A549 (cell line): ENCODE data around the gene TRABD2B. TPM values are rescaled to one million over a fixed set of nuclear protein-coding genes. Genes with fewer than 3 reads are reported as not detected.

Source experiments
- ATAC-seq, 2 experiments: fragments of 200-7000 bp in 1 of 2; fragments of >200 bp in 1 of 2; cut with Nextera tagmentation in 1 of 2; cut with Tn5 transposase in 1 of 2; 3 replicates each; pipeline versions ENCODE4 v1.8.0 to v1.9.1; 2018 to 2020; ENCODE audit warnings: mild to moderate bottlenecking in 1 of 2, moderate library complexity in 1 of 2
- CTCF ChIA-PET: fragments of 300-600 bp; sonication (Branson Sonifier 250); formaldehyde crosslinking; extraction: SDS; loops from one replicate; lab custom pipeline; 2021; ENCODE audit warnings: antibody characterized with exemption, inconsistent platforms; lab: Yijun Ruan, JAX
- POLR2A ChIA-PET: fragments of 350-600 bp; formaldehyde crosslinking; extraction: SDS; loops from one replicate; lab custom pipeline; 2021; ENCODE audit warnings: antibody characterized with exemption, inconsistent platforms; lab: Yijun Ruan, JAX
- DNase-seq, 2 experiments: peaks; one replicate each; pipeline versions ENCODE4 v3.0.0 to v3.0.0-alpha.2; 2011 to 2016; ENCODE audit warnings: low read depth in 1 of 2, low spot score in 1 of 2
- FAIRE-seq: peaks from 2 replicates; lab custom pipeline; 2011; peaks lifted over from hg19 to GRCh38; lab: Jason Lieb, UNC
- H3K27ac ChIP-seq, 2 experiments: fragments of >200 bp; sonication (Bioruptor Twin); formaldehyde crosslinking; 3 replicates each; pipeline ENCODE4 v1.5.1; 2016 to 2017
- H3K4me1 ChIP-seq: fragments of >200 bp; sonication (Bioruptor Twin); formaldehyde crosslinking; 3 replicates; pipeline ENCODE4 v1.6.1; 2016
- H3K4me2 ChIP-seq: fragments of >200 bp; sonication (Bioruptor Twin); formaldehyde crosslinking; 3 replicates; pipeline ENCODE4 v1.6.1; 2016
- H3K4me3 ChIP-seq: fragments of >200 bp; sonication (Bioruptor Twin); formaldehyde crosslinking; 3 replicates; pipeline ENCODE4 v1.5.1; 2016
- H3K9me3 ChIP-seq: fragments of >200 bp; sonication (Bioruptor Twin); formaldehyde crosslinking; 3 replicates; pipeline ENCODE4 v1.6.1; 2016
- BHLHE40 ChIP-seq: IDR thresholded peaks from 2 replicates; pipeline ENCODE4 v1.6.1; 2012; ENCODE audit warnings: low read depth, low read length, inconsistent platforms
- CBX2 ChIP-seq: fragments of 200-600 bp; sonication (generic); IDR thresholded peaks from 2 replicates; pipeline ENCODE4 v1.6.1; 2016; ENCODE audit warnings: low read depth, mild to moderate bottlenecking, borderline replicate concordance
- CEBPB ChIP-seq, 2 experiments: fragments of >200 bp in 1 of 2; sonication (Bioruptor Twin) in 1 of 2; formaldehyde crosslinking in 1 of 2; IDR thresholded peaks; 2 replicates each; pipeline ENCODE4 v1.6.1; 2012 to 2016
- CHD4 ChIP-seq: fragments of 200-600 bp; sonication (generic); IDR thresholded peaks from 2 replicates; pipeline ENCODE4 v1.6.1; 2016; ENCODE audit warnings: antibody characterized with exemption, mild to moderate bottlenecking, borderline replicate concordance
- EP300 ChIP-seq, 2 experiments: fragments of >200 bp; sonication (Bioruptor Twin); formaldehyde crosslinking; IDR thresholded peaks; 2 replicates in 1 of 2; 3 replicates in 1 of 2; pipeline ENCODE4 v1.6.1; 2016 to 2017
- ESRRA ChIP-seq: fragments of 150-350 bp; IDR thresholded peaks from 2 replicates; pipeline ENCODE4 v1.6.1; 2014; ENCODE audit warnings: mild to moderate bottlenecking, low read length, borderline replicate concordance
- FOSB ChIP-seq: fragments of 250-450 bp; sonication (Bioruptor Pico); IDR thresholded peaks from 2 replicates; pipeline ENCODE4 v1.5.0; 2020; ENCODE audit warnings: mild to moderate bottlenecking, moderate library complexity
- HDAC2 ChIP-seq: fragments of 200-600 bp; sonication (generic); IDR thresholded peaks from 2 replicates; pipeline ENCODE4 v1.6.1; 2016
- HOXA7 ChIP-seq: fragments of 250-450 bp; sonication (Bioruptor Pico); IDR thresholded peaks from 2 replicates; pipeline ENCODE4 v1.5.0; 2020; ENCODE audit warnings: mild to moderate bottlenecking, moderate library complexity
- HOXB13 ChIP-seq: fragments of 250-450 bp; sonication (Bioruptor Pico); IDR thresholded peaks from 2 replicates; pipeline ENCODE4 v1.5.0; 2020; ENCODE audit warnings: low read depth, mild to moderate bottlenecking, moderate library complexity
- JUN ChIP-seq, 2 experiments: fragments of >200 bp; sonication (Bioruptor Twin); formaldehyde crosslinking; IDR thresholded peaks; 2 replicates in 1 of 2; 3 replicates in 1 of 2; pipeline ENCODE4 v1.6.1; 2016 to 2017
- JUNB ChIP-seq: fragments of >200 bp; sonication (Bioruptor Twin); formaldehyde crosslinking; IDR thresholded peaks from 2 replicates; pipeline ENCODE4 v1.6.1; 2016
- KDM1A ChIP-seq: fragments of 200-600 bp; sonication (generic); IDR thresholded peaks from 2 replicates; pipeline ENCODE4 v1.6.1; 2016; ENCODE audit warnings: low read depth, mild to moderate bottlenecking
- MAFK ChIP-seq: fragments of 450-650 bp; IDR thresholded peaks from 2 replicates; pipeline ENCODE4 v1.6.1; 2014; ENCODE audit not compliant: partially characterized antibody
- MAZ ChIP-seq: fragments of 150-350 bp; IDR thresholded peaks from 2 replicates; pipeline ENCODE4 v1.6.1; 2014; ENCODE audit warnings: antibody characterized with exemption, low read depth, low read length, borderline replicate concordance
- MYC ChIP-seq: IDR thresholded peaks from 2 replicates; pipeline ENCODE4 v1.6.1; 2012; ENCODE audit warnings: mild to moderate bottlenecking, inconsistent platforms, low read length, improper control_type of control experiment, borderline replicate concordance
- NFE2L2 ChIP-seq: fragments of 150-350 bp; conservative IDR thresholded peaks from 2 replicates; pipeline ENCODE4 v1.6.1; 2014; ENCODE audit warnings: low read length
- NPAS2 ChIP-seq: fragments of 250-450 bp; sonication (Bioruptor Pico); IDR thresholded peaks from 2 replicates; pipeline ENCODE4 v1.8.0; 2022; ENCODE audit warnings: mild to moderate bottlenecking, moderate library complexity, borderline replicate concordance
- POLR2A ChIP-seq: IDR thresholded peaks from 2 replicates; pipeline ENCODE4 v1.6.1; 2012; ENCODE audit warnings: mild to moderate bottlenecking, low read length
- RAD21 ChIP-seq, 2 experiments: fragments of >200 bp in 1 of 2; sonication (Bioruptor Twin) in 1 of 2; formaldehyde crosslinking in 1 of 2; IDR thresholded peaks in 1 of 2; conservative IDR thresholded peaks in 1 of 2; 2 replicates in 1 of 2; 3 replicates in 1 of 2; pipeline ENCODE4 v1.6.1; 2012 to 2018; ENCODE audit warnings: inconsistent platforms in 1 of 2
- RNF2 ChIP-seq: fragments of 200-600 bp; sonication (generic); IDR thresholded peaks from 2 replicates; pipeline ENCODE4 v1.6.1; 2016; ENCODE audit warnings: low read depth, mild to moderate bottlenecking, antibody characterized with exemption, moderate library complexity, borderline replicate concordance
- SMC3 ChIP-seq: fragments of >200 bp; sonication (Bioruptor Twin); formaldehyde crosslinking; IDR thresholded peaks from 3 replicates; pipeline ENCODE4 v1.6.1; 2018; ENCODE audit warnings: inconsistent platforms
- SREBF2 ChIP-seq: fragments of 450-650 bp; IDR thresholded peaks from 2 replicates; pipeline ENCODE4 v1.6.1; 2014; ENCODE audit warnings: mild to moderate bottlenecking, moderate library complexity
- ZC3H11A ChIP-seq: fragments of 450-650 bp; IDR thresholded peaks from 2 replicates; pipeline ENCODE4 v1.6.1; 2014; ENCODE audit warnings: antibody characterized with exemption, mild to moderate bottlenecking
- WGBS: methylation state at CpG from one replicate; pipeline ENCODE4 v1.1.6; 2017; ENCODE audit errors: missing lambda C conversion rate; 5-methylcytosine and 5-hydroxymethylcytosine counted together
- polyA plus RNA-seq, 4 experiments: library from polyadenylated mRNA; depleted of rRNA in 3 of 4; stranded (reverse); fragments of >200 nt; fragmentation: RNase III in 1 of 4; extraction: RNeasy Plus Mini Kit Qiagen cat#74134 plus additional on column Dnase treatment in 1 of 4; gene quantifications; 2 replicates in 3 of 4; 3 replicates in 1 of 4; pipeline ENCODE4 v1.2.3, GENCODE V29; 2011 to 2017
- TF ChIP-seq, protein P1 (sequence below): fragments of >200 bp; sonication (Bioruptor Twin); formaldehyde crosslinking; IDR thresholded peaks from 3 replicates; pipeline ENCODE4 v1.6.1; 2016
- TF ChIP-seq, protein P2 (sequence below): IDR thresholded peaks from 2 replicates; pipeline ENCODE4 v1.6.1; 2012; ENCODE audit warnings: low read depth, borderline replicate concordance
- TF ChIP-seq, protein P3 (sequence below): fragments of 200-600 bp; sonication (generic); IDR thresholded peaks from 2 replicates; pipeline ENCODE4 v1.6.1; 2016; ENCODE audit warnings: antibody characterized with exemption, mild to moderate bottlenecking, moderate library complexity
- TF ChIP-seq, protein P4 (sequence below): IDR thresholded peaks from 2 replicates; pipeline ENCODE4 v1.6.1; 2012
- TF ChIP-seq, protein P5 (sequence below): fragments of 250-450 bp; sonication (Bioruptor Pico); IDR thresholded peaks from 2 replicates; pipeline ENCODE4 v1.5.0; 2021; ENCODE audit warnings: mild to moderate bottlenecking, moderate library complexity, borderline replicate concordance
- TF ChIP-seq, protein P6 (sequence below): IDR thresholded peaks from 2 replicates; pipeline ENCODE4 v1.6.1; 2012
- TF ChIP-seq, protein P7 (sequence below): fragments of 250-450 bp; sonication (Bioruptor Pico); IDR thresholded peaks from 2 replicates; pipeline ENCODE4 v1.5.0; 2020; ENCODE audit warnings: low read depth, mild to moderate bottlenecking, moderate library complexity

Gene TRABD2B
- polyA plus RNA-seq, 2 of the 4 experiments (the other 2 are of a cell fraction), result 0.04 to 0.21 TPM

DNA sequence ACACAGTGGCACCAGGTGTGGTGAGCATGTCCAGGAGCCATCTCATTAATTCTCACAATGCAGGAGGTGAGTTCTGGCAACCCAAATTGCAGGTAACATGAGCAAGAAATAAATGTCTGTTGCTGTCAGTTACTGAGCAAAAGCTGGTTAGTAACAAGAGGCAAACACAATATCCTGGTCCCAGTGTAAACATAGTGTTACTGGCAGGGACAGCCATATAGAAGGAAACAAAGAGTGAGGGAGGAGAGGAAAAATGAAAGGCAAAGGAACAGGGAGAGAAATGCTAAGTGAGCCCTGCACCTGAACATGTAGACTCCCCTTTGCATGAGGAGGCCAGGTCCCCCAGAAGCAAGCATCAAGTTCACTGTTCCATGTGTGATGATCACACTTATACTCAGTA lies 203.6 kb downstream of the TRABD2B start:
- TF ChIP-seq MAZ (no peak), JUN (IDR thresholded peaks at IDR 0.05) (no peak), NPAS2 (no peak), RNF2 (no peak), SREBF2 (no peak), ZC3H11A (no peak), MAFK (no peak), CHD4 (no peak), MYC (no peak), JUNB (no peak), CBX2 (no peak), HOXA7 (no peak), EP300 (IDR thresholded peaks at IDR 0.05) (no peak), POLR2A (no peak)
- TF ChIP-seq, protein P1, sequence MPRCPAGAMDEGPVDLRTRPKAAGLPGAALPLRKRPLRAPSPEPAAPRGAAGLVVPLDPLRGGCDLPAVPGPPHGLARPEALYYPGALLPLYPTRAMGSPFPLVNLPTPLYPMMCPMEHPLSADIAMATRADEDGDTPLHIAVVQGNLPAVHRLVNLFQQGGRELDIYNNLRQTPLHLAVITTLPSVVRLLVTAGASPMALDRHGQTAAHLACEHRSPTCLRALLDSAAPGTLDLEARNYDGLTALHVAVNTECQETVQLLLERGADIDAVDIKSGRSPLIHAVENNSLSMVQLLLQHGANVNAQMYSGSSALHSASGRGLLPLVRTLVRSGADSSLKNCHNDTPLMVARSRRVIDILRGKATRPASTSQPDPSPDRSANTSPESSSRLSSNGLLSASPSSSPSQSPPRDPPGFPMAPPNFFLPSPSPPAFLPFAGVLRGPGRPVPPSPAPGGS, result no peak
- TF ChIP-seq, protein P2, sequence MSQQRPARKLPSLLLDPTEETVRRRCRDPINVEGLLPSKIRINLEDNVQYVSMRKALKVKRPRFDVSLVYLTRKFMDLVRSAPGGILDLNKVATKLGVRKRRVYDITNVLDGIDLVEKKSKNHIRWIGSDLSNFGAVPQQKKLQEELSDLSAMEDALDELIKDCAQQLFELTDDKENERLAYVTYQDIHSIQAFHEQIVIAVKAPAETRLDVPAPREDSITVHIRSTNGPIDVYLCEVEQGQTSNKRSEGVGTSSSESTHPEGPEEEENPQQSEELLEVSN, result no peak
- TF ChIP-seq, protein P3, sequence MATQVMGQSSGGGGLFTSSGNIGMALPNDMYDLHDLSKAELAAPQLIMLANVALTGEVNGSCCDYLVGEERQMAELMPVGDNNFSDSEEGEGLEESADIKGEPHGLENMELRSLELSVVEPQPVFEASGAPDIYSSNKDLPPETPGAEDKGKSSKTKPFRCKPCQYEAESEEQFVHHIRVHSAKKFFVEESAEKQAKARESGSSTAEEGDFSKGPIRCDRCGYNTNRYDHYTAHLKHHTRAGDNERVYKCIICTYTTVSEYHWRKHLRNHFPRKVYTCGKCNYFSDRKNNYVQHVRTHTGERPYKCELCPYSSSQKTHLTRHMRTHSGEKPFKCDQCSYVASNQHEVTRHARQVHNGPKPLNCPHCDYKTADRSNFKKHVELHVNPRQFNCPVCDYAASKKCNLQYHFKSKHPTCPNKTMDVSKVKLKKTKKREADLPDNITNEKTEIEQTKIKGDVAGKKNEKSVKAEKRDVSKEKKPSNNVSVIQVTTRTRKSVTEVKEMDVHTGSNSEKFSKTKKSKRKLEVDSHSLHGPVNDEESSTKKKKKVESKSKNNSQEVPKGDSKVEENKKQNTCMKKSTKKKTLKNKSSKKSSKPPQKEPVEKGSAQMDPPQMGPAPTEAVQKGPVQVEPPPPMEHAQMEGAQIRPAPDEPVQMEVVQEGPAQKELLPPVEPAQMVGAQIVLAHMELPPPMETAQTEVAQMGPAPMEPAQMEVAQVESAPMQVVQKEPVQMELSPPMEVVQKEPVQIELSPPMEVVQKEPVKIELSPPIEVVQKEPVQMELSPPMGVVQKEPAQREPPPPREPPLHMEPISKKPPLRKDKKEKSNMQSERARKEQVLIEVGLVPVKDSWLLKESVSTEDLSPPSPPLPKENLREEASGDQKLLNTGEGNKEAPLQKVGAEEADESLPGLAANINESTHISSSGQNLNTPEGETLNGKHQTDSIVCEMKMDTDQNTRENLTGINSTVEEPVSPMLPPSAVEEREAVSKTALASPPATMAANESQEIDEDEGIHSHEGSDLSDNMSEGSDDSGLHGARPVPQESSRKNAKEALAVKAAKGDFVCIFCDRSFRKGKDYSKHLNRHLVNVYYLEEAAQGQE, result no peak
- TF ChIP-seq, protein P4, sequence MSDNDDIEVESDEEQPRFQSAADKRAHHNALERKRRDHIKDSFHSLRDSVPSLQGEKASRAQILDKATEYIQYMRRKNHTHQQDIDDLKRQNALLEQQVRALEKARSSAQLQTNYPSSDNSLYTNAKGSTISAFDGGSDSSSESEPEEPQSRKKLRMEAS, result no peak
- FAIRE-seq (no peak), DNase-seq (no peak), ATAC-seq (no peak)
- ChIA-PET CTCF (interaction anchor here (0.6 to 1.2 kb wide), 2 partner anchors 37 to 293 kb away, joined by 3 to 7 read pairs; no protein-coding TSS in a partner anchor), POLR2A (no interaction called here)
- Histone ChIP-seq H3K4me1 (no peaks in the 10 kb centered on the region), H3K4me3 (no peak overlapping the region), H3K27ac (no peak overlapping the region), H3K9me3 (no peaks in the 10 kb centered on the region), H3K4me2 (no peak overlapping the region)

DNA sequence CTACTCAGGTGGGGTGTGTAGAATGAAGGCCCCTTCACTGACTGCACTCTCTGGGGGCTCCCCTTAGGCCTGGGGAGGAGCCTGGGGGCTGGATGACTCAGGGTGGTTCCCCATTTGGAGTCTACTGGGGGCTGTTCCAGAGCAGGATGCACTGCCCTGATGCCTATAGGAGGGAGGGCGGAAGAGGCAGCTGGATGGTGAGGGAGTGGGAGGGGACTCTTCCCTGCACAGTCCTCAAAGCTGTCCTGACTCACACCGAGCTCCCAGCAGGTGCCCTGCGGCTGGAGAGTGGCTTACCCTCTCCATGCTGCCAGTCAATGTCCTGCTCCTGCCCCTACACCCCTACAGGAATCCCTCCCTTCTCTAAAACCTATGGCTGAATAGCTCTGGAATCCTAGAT lies 204.4 kb downstream of the TRABD2B start:
- no CpG with 5 or more reads among the region's 3 CpGs for WGBS
- ChIA-PET POLR2A (no interaction called here), CTCF (no interaction called here)
- no peak overlapping the region for H3K4me2 ChIP-seq
- no peak overlapping the region for H3K4me3 ChIP-seq
- DNase-seq (no peak), FAIRE-seq (no peak), ATAC-seq (no peak)
- H3K27ac ChIP-seq, result no peak overlapping the region
- H3K4me1 ChIP-seq, result no peaks in the 10 kb centered on the region
- no peaks in the 10 kb centered on the region for H3K9me3 ChIP-seq
- TF ChIP-seq, protein P5, sequence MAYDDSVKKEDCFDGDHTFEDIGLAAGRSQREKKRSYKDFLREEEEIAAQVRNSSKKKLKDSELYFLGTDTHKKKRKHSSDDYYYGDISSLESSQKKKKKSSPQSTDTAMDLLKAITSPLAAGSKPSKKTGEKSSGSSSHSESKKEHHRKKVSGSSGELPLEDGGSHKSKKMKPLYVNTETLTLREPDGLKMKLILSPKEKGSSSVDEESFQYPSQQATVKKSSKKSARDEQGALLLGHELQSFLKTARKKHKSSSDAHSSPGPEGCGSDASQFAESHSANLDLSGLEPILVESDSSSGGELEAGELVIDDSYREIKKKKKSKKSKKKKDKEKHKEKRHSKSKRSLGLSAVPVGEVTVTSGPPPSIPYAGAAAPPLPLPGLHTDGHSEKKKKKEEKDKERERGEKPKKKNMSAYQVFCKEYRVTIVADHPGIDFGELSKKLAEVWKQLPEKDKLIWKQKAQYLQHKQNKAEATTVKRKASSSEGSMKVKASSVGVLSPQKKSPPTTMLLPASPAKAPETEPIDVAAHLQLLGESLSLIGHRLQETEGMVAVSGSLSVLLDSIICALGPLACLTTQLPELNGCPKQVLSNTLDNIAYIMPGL (CRISPR knock-in tag), result no peak
- no peak for TF ChIP-seq FOSB
- no peak for TF ChIP-seq HDAC2
- TF ChIP-seq, protein P6, sequence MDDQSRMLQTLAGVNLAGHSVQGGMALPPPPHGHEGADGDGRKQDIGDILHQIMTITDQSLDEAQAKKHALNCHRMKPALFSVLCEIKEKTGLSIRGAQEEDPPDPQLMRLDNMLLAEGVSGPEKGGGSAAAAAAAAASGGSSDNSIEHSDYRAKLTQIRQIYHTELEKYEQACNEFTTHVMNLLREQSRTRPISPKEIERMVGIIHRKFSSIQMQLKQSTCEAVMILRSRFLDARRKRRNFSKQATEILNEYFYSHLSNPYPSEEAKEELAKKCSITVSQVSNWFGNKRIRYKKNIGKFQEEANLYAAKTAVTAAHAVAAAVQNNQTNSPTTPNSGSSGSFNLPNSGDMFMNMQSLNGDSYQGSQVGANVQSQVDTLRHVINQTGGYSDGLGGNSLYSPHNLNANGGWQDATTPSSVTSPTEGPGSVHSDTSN, result no peak
- no peak for TF ChIP-seq KDM1A
- no peak for TF ChIP-seq NFE2L2
- TF ChIP-seq BHLHE40, result no peak
- TF ChIP-seq, protein P7, sequence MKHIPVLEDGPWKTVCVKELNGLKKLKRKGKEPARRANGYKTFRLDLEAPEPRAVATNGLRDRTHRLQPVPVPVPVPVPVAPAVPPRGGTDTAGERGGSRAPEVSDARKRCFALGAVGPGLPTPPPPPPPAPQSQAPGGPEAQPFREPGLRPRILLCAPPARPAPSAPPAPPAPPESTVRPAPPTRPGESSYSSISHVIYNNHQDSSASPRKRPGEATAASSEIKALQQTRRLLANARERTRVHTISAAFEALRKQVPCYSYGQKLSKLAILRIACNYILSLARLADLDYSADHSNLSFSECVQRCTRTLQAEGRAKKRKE (CRISPR knock-in tag), result no peak
- no peak for TF ChIP-seq SREBF2
- TF ChIP-seq CHD4, result no peak
- no peak for TF ChIP-seq HOXB13 (CRISPR knock-in tag)
- TF ChIP-seq RAD21 (conservative IDR thresholded peaks at IDR 0.05 in 1 of 2, IDR thresholded peaks at IDR 0.05 in 1 of 2), result no peak
- TF ChIP-seq ESRRA, result no peak
- no peak for TF ChIP-seq SMC3
- no peak for TF ChIP-seq CEBPB (IDR thresholded peaks at IDR 0.05)
